Measurements from ENCODE around the gene CRY2. TPM values are rescaled to one million over a fixed set of nuclear protein-coding genes. Genes with fewer than 3 reads are reported as not detected.

Gene CRY2
- total and polyA plus RNA-seq, 8 donors, result 26.6 to 42.3 (median 31.2) TPM

GRCh38 chr11:45909594-45910475 lies 62.6 kb downstream of the CRY2 start:
- no peak for TF ChIP-seq CTCF (IDR thresholded peaks at IDR 0.05)
- no peaks in the 10 kb centered on the region for H3K9me3 ChIP-seq
- H3K4me3 ChIP-seq, result no peak overlapping the region
- intact Hi-C loops (cut with DNase I), result no loop called here
- H3K27ac ChIP-seq, result no peak overlapping the region
- H3K36me3 ChIP-seq, result peaks cover 0 to 62% of the 10 kb centered on the region in 2 donors
- DNase-seq (peak in 1 of 4 donors; percentile 74), ATAC-seq (no peak)
- no peaks in the 10 kb centered on the region for H3K4me1 ChIP-seq
- H3K27me3 ChIP-seq, result no peaks in the 10 kb centered on the region

- no peak for DNase-seq
- Histone ChIP-seq H3K27me3 (no peaks in the 10 kb centered on the region), H3K9me3 (no peaks in the 10 kb centered on the region), H3K36me3 (peaks cover 0 to 70% of the 10 kb centered on the region in 2 donors), H3K4me1 (peaks cover 0 to 3% of the 10 kb centered on the region in 2 donors), H3K4me3 (no peak overlapping the region), H3K27ac (no peak overlapping the region)
- no peak for ATAC-seq
- TF ChIP-seq CTCF (IDR thresholded peaks at IDR 0.05), result no peak
- intact Hi-C loops (cut with DNase I), result no loop called here
Measured at GRCh38 chr11:45910623-45911022, 63.3 kb downstream of the CRY2 start.

GRCh38 chr11:45913514-45913913 lies 66.2 kb downstream of the CRY2 start:
- H3K4me3 ChIP-seq, result no peak overlapping the region
- no peaks in the 10 kb centered on the region for H3K27me3 ChIP-seq
- DNase-seq, result peak in 1 of 4 donors; percentile 65
- intact Hi-C loops (cut with DNase I), result no loop called here
- no peak for TF ChIP-seq CTCF (IDR thresholded peaks at IDR 0.05)
- ATAC-seq, result no peak
- H3K9me3 ChIP-seq, result no peaks in the 10 kb centered on the region
- H3K27ac ChIP-seq, result no peak overlapping the region
- peaks cover 9 to 20% of the 10 kb centered on the region in 2 donors for H3K4me1 ChIP-seq
- H3K36me3 ChIP-seq, result peaks cover 0 to 76% of the 10 kb centered on the region in 2 donors

- intact Hi-C loops (cut with DNase I), result no loop called here
- no peak for TF ChIP-seq CTCF (IDR thresholded peaks at IDR 0.05)
- Histone ChIP-seq H3K36me3 (peaks cover 0 to 71% of the 10 kb centered on the region in 2 donors), H3K9me3 (no peaks in the 10 kb centered on the region), H3K4me1 (peaks cover 9 to 24% of the 10 kb centered on the region in 2 donors), H3K4me3 (no peak overlapping the region), H3K27ac (no peak overlapping the region), H3K27me3 (no peaks in the 10 kb centered on the region)
- peak in 1 of 4 donors; percentile 74 for DNase-seq
- ATAC-seq, result no peak
Measured at GRCh38 chr11:45913942-45914635, 66.8 kb downstream of the CRY2 start.

- H3K36me3 ChIP-seq, result peaks cover 0 to 58% of the 10 kb centered on the region in 2 donors
Measured at GRCh38 chr11:45915446-45915845, 68.2 kb downstream of the CRY2 start.

More at GRCh38 chr11:45915446-45915845, 68.2 kb downstream of the CRY2 start:
- intact Hi-C loops (cut with DNase I), result no loop called here
- Histone ChIP-seq H3K27me3 (no peaks in the 10 kb centered on the region), H3K4me3 (no peak overlapping the region), H3K9me3 (no peaks in the 10 kb centered on the region), H3K4me1 (peaks cover 9 to 27% of the 10 kb centered on the region in 2 donors), H3K27ac (no peak overlapping the region)
- peak in 1 of 4 donors; percentile 47 for DNase-seq
- ATAC-seq, result no peak
- no peak for TF ChIP-seq CTCF (IDR thresholded peaks at IDR 0.05)

All from left lung (tissue), 10 donors.